ES-I3 (cell line): Measurements from ENCODE around the gene GSTO2.
"Not testable (repeated sequence)": the region's sequence is repeated elsewhere in the genome, so short reads cannot be mapped to it uniquely, and the experiment has no call there.

Source experiments
- H3K36me3 ChIP-seq: 2 replicates; pipeline ENCODE4 v1.6.1; 2013; ENCODE audit warnings: mild to moderate bottlenecking, low read length, control low read depth, moderate library complexity; ENCODE audit not compliant: insufficient read depth
- H3K4me1 ChIP-seq: 2 replicates; pipeline ENCODE4 v1.6.1; 2013; ENCODE audit warnings: mild to moderate bottlenecking, control low read depth, low read length; ENCODE audit not compliant: insufficient read depth
- H3K9ac ChIP-seq: 2 replicates; pipeline ENCODE4 v1.6.1; 2013; ENCODE audit warnings: low read depth, mild to moderate bottlenecking, low read length, moderate library complexity
- H3K9me3 ChIP-seq: 2 replicates; pipeline ENCODE4 v1.6.1; 2013; ENCODE audit warnings: mild to moderate bottlenecking, low read length, moderate library complexity; ENCODE audit not compliant: control insufficient read depth, insufficient read depth

GSTO2 gene

DNA sequence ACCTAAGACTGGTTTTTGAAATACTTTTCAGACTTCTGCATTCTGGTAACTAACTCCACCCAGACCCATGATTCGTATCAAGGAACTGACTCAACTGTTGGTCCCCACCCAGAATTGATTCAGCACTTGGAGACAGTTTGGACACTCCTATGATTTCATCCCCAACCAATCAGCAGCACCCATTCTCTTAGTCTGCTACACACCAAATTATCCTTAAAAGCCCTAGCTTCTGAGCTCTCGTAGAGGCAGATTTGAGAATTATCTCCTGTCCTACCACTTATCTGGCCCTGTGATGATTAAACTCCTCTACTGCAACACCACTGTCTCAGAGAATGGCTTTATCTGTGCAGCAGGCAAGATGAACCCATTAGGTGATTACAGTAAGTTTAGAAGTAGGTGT, 22.0 kb upstream of the GSTO2 start:
- Histone ChIP-seq H3K4me1 (0 out of 2 replicates have a peak, but pooled peaks cover 7% of the 10 kb centered on the region), H3K9ac (no peak overlapping the region), H3K9me3 (peaks cover 7% of the 10 kb centered on the region; the same call in 1 of the 2 replicates), H3K36me3 (no peaks in the 10 kb centered on the region)

DNA sequence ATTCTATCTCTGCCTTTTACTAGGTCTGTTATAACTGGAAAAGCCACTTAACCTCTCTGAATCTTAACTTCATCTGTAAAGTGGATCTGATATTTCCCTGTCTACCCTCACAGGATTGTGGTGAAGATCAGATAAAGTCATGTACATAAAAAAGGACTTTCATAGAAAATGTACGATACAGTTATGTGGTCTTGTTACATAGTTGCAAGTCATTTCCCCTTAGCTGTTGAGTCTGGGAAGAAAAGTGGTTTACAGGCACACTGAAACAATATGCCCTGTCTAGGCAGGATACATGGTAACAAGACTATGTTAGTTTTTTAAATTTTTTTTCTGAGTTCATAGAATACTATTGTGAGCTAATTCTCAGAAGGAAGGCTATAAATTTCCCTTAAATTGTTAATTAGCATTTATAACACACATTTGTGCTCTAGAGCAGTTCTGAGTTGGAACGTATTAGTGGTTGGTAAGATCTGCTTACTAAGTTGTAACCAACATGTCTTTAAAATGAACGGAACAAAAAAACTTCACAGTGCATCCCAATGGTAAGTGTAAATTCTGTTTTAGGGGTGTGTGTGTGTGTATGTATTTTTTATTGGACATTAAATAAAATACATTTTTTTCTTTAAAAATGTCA, 21.4 kb upstream of the GSTO2 start:
- peaks cover 7% of the 10 kb centered on the region; the same call in 1 of the 2 replicates for H3K9me3 ChIP-seq
- H3K4me1 ChIP-seq = 0 out of 2 replicates have a peak, but pooled peaks cover 7% of the 10 kb centered on the region
- H3K9ac ChIP-seq = no peak overlapping the region
- no peaks in the 10 kb centered on the region for H3K36me3 ChIP-seq

GRCh38 chr10:104248931-104249330, 20.1 kb upstream of the GSTO2 start:
- not testable (repeated sequence) for H3K9me3 ChIP-seq, H3K9ac ChIP-seq, H3K36me3 ChIP-seq
- H3K4me1 ChIP-seq = peaks cover 16% of the 10 kb centered on the region

GRCh38 chr10:104250371-104250770, 18.6 kb upstream of the GSTO2 start:
- peaks cover 16% of the 10 kb centered on the region for H3K4me1 ChIP-seq
- H3K9ac ChIP-seq = no peak overlapping the region; the same call in 1 of the 2 replicates
- no peaks in the 10 kb centered on the region for H3K36me3 ChIP-seq
- peaks cover 7% of the 10 kb centered on the region; the same call in 1 of the 2 replicates for H3K9me3 ChIP-seq

DNA sequence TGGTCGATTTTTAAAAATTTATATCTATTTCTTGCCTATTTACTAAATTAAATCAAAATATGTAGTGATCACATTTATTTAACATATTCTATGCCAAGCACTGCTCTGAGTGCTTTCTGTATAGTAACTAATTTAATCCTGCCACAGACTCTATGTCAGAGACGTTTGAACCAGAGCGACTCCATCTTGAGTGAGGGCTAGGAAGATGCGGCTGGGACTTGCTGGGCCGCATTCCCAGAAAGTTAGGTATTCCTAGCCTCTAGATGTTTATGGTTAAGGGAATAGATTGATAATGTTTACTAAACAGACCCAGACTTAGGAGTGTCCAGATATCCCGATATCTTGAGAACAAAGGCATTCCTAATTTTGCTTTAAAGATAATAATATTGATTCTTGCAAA, 17.5 kb upstream of the GSTO2 start:
- Histone ChIP-seq H3K36me3 (no peaks in the 10 kb centered on the region), H3K9me3 (peaks cover 7% of the 10 kb centered on the region; the same call in 1 of the 2 replicates), H3K9ac (no peak overlapping the region), H3K4me1 (peaks cover 25% of the 10 kb centered on the region)

DNA sequence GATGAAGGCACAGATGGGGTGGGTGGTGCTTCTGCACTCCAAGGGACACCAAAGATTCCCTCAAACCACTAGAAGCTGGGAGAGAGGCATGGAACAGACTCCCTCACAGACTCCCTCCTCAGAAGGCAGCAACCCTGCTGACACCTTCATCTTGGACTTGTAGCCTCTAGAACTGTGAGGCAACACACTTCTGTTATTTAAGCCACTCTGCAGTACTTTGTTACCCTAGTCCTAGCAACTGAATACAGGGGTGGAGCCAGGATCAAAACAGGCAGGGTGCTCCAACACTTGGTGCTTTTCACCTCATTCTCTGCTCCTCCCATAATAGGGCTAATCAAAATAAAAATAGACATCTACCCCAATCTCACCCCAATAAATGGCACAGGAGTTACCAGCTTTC, 16.6 kb upstream of the GSTO2 start:
- 0 out of 2 replicates have a peak, but pooled peaks cover under 1% of the 10 kb centered on the region for H3K9me3 ChIP-seq
- H3K4me1 ChIP-seq = peaks cover 26% of the 10 kb centered on the region
- H3K36me3 ChIP-seq = no peaks in the 10 kb centered on the region
- no peak overlapping the region for H3K9ac ChIP-seq

DNA sequence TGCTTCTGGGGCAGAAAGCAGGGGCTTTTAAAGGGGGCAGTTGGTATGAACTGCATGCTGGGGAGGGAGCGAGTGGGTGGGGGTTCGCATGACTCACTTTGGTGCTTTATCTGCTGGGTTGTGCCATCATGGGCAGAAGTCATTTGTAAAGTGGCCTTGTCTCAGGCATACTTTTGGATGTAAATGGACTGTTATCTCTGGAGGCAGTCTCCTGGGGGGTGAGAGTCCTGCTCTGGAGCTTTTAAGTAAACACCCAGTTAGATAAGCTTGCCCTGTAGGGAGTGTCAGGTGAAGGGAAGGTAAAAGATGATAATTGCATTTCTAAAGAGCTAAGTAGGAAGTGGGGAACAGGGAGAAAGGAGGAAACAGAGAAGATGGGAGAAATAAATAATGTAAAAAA, 15.9 kb upstream of the GSTO2 start:
- no peaks in the 10 kb centered on the region for H3K9me3 ChIP-seq
- 0 out of 2 replicates have a peak, but pooled peaks cover 2% of the 10 kb centered on the region for H3K36me3 ChIP-seq
- H3K9ac ChIP-seq = no peak overlapping the region; the same call in 1 of the 2 replicates
- H3K4me1 ChIP-seq = peaks cover 26% of the 10 kb centered on the region

DNA sequence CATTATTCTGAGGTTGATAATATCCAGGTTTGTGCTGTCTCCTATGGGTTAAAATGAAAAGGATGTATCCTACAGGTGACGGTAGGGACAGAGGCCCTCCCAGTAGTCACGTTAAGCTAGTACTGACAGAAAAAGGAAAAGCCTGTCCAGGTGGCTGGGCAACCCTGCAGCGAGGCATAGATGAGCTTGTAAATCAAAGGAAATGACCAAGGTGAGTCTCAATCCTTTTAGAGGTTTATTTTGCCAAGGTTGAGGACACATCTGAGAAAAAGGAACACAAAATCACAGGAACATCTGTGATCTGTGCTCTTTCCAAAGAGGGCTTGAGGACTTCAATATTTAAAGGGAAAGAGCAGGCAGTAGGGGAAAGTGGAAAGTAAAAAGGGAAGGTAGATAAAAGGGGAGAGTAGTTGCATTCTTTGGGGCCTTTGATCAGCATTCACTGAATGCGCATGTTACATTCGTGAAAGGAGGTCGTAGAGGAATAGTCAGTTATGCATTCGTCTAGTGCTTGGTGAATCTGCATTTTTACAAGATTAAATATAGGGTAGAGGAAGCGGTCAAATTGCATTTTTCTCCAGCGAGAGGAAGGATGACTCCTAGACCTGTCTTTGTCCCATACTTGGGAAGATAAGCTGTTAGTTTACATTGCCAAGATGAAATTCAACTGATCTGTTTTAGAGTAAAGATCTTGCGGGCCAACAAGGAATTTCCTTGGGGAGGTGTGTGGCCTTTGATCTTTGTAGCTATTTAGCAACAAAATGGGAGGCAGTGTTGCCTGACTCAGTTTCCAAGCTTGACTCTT, 15.2 kb upstream of the GSTO2 start:
- Histone ChIP-seq H3K4me1 (peaks cover 26% of the 10 kb centered on the region), H3K9ac (peak overlapping the region; percentile 60), H3K36me3 (0 out of 2 replicates have a peak, but pooled peaks cover 5% of the 10 kb centered on the region)

DNA sequence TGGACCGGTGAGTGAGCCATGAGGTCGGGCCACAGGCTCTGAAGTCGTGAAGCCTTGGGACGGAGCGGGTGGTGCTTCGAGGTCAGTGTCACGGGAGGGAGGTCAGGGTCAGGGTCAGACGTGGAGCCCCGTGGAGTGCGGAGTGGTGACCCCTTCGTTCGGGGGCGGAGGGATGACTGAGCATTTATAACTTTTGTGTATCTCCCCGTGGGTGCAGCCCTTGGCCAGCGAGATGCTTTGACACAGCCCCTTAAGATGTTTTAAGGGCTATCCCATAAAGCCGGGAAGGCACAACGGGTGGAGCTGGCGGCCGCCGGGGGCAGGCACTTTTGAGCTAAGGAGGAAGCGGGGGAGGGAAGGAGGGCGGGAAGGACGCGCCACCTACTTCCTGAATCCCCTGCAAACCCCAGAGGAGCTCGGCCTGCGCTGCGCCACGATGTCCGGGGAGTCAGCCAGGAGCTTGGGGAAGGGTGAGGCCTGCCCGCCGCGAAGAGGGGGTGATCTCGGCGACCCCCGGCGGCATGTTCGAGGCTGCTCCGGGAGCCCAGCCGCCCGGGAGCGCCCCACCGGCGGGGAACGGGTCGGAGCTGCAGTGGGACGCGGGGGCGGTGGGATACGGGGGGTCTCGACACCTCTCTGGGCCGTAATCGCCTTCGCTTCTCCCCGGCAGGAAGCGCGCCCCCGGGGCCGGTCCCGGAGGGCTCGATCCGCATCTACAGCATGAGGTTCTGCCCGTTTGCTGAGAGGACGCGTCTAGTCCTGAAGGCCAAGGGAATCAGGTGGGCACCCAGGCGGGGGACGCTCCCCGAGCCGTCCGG, 14.3 kb upstream of the GSTO2 start, which contains the start of gene GSTO1:
Gene GSTO1 (plus strand): TSS at position 400 of the 818 bp plus-strand sequence. CDS start 37 bp downstream, at position 437.
- H3K9ac ChIP-seq = peak within 1 kb of the TSS; percentile 60
- no peaks in the 10 kb centered on the region for H3K9me3 ChIP-seq
- 0 out of 2 replicates have a peak, but pooled peaks cover 7% of the 10 kb centered on the region for H3K36me3 ChIP-seq
- peaks cover 26% of the 10 kb centered on the region for H3K4me1 ChIP-seq

More for the DNA sequence above, 15.2 kb upstream of the GSTO2 start:
- no peaks in the 10 kb centered on the region for H3K9me3 ChIP-seq

DNA sequence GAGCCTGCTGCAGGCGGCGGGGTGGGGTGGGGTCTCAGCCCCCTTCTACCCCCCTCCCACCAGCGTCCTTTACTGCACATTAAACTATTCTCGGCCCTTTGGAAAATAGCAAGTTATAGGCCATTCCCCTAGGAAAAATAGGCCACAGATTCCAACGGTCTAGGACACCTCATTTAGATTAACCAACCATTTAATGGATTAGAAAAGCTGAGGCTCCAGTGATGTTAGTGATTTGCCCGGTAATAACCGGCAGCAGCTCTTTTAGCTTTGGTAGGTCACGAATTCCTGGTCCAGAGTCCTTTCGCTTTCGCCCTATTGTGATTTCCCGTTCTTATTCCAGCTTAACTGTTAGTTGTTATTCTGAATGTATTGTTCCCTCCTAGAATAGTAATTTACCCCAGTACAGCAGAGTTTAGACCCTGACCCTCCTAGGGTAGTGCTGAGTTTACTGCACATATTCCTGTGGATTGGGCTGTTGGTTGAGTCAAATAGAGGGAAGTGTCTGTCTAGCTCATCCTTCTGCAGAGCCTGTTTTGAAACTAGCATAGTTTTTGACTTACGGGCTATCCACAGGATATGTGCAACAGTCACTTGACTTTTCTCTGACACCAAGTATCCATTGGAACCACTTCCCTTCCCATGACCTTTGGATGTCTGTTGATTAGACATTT, 13.5 kb upstream of the GSTO2 start:
- Histone ChIP-seq H3K9ac (peak overlapping the region; percentile 60), H3K4me1 (peaks cover 32% of the 10 kb centered on the region), H3K36me3 (0 out of 2 replicates have a peak, but pooled peaks cover 7% of the 10 kb centered on the region), H3K9me3 (no peaks in the 10 kb centered on the region)

GRCh38 chr10:104256335-104256961, 12.5 kb upstream of the GSTO2 start:
- 0 out of 2 replicates have a peak, but pooled peaks cover 7% of the 10 kb centered on the region for H3K36me3 ChIP-seq
- no peak overlapping the region for H3K9ac ChIP-seq
- H3K4me1 ChIP-seq = peaks cover 34% of the 10 kb centered on the region
- H3K9me3 ChIP-seq = no peaks in the 10 kb centered on the region

- Histone ChIP-seq H3K4me1 (peaks cover 34% of the 10 kb centered on the region), H3K9me3 (no peaks in the 10 kb centered on the region), H3K9ac (no peak overlapping the region), H3K36me3 (peaks cover 7% of the 10 kb centered on the region; the same call in 1 of the 2 replicates)
These were observed 11.7 kb upstream of the GSTO2 start for GRCh38 chr10:104257235-104257634.

DNA sequence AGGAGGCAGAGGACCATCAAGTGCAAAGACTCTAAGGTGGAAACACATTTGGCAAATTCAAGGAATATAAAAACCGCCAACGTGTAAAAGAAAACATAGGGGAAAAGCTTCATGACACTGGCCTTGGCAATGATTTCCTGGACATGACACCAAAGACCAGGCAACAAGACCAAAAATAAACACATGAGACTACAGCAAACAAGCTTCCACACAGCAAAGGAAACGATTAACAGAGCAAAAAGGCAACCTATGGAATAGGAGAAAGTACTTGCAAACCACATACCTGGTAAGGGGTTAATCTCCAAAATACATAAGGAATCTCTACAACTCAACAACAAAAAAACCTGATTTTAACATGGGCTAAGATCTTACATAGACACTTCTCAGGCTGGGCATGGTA, 10.8 kb upstream of the GSTO2 start:
- H3K9me3 ChIP-seq = no peaks in the 10 kb centered on the region
- peaks cover 9% of the 10 kb centered on the region for H3K36me3 ChIP-seq
- H3K9ac ChIP-seq = no peak overlapping the region
- H3K4me1 ChIP-seq = peaks cover 32% of the 10 kb centered on the region
